ENCODE data around the gene USP11.
A peak's percentile ranks its signal among the peaks of the same experiment; 100 is the strongest.

Gene USP11

DNA sequence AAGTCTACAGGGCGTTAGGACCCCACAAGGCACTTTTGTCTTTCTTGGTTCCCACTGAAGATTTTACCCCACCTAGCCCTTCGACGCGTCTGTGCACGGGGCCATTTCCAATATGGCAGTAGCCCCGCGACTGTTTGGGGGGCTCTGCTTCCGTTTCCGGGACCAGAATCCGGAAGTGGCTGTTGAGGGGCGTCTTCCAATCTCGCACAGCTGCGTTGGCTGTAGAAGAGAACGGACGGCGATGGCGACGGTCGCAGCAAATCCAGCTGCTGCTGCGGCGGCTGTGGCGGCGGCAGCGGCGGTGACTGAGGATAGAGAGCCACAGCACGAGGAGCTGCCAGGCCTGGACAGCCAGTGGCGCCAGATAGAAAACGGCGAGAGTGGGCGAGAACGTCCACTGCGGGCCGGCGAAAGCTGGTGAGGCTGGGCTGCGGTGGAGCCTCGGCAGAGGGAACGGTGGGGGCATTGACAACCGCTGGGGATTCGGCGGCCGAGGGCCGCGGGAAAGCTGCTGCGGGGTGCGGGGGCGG lies at the start of gene USP11:
Gene USP11, plus strand, starts transcription at position 207 of the 530 bp plus-strand sequence. Its CDS starts 35 bp downstream, at position 242.
- DNase-seq = peak; percentile 76

DNA sequence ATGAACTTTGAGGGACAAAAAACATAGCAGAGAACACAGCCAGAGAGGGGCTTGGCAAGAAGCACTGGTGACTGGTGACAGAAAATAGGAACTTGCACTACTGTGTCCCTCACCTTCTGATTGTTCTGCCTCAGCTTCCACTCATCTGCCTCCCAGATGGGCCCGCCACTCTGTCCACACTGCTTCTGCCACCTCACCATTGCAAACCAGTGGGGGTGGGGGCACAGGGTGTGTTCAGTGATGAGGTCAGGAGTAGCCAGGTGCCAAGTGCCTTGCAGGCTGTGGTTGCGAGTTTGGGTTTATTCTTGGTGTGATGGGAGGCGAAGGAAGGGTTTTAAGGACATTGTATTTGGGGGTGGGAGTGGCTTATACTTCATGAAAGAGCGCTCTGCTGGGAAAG lies 48.3 kb upstream of the USP11 start:
- DNase-seq = no peak

DNA sequence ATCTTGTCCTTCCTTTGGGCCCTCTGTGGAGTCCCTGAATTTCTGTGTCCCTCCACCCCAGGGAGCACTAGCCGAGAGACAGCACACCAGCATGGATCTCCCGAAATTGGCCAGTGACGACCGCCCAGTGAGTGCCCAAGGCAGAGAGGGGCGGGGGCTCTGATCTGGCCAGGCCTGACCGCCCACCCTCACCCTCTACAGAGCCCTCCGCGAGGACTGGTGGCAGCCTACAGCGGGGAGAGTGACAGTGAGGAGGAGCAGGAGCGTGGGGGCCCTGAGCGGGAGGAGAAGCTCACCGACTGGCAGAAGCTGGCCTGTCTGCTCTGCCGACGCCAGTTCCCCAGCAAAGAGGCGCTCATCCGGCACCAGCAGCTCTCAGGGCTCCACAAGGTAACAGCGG lies 47.6 kb upstream of the USP11 start:
- DNase-seq = no peak

DNA sequence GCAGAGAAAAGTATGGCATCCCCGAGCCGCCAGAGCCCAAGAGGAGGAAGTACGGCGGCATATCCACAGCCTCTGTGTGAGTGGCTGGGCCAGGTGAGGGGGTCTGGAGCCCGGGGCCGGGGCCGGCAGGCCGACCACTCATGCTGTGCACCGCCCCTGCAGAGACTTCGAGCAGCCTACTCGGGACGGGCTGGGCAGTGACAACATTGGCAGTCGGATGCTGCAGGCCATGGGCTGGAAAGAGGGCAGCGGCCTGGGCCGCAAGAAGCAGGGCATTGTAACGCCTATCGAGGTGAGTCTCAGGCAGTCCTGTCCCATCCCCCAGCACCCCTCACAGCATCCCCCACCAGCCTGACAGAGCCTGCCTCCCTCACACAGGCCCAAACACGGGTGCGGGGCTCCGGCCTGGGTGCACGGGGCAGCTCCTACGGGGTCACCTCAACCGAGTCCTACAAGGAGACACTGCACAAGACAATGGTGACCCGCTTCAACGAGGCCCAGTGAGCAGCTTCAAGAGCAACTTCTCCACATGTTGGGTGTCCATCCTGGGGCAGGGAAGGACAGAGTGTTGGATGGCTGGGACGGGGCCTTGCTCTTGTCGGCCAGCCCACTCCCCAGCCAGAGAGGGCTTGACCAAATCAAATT lies 46.6 kb upstream of the USP11 start:
- no peak for DNase-seq

DNA sequence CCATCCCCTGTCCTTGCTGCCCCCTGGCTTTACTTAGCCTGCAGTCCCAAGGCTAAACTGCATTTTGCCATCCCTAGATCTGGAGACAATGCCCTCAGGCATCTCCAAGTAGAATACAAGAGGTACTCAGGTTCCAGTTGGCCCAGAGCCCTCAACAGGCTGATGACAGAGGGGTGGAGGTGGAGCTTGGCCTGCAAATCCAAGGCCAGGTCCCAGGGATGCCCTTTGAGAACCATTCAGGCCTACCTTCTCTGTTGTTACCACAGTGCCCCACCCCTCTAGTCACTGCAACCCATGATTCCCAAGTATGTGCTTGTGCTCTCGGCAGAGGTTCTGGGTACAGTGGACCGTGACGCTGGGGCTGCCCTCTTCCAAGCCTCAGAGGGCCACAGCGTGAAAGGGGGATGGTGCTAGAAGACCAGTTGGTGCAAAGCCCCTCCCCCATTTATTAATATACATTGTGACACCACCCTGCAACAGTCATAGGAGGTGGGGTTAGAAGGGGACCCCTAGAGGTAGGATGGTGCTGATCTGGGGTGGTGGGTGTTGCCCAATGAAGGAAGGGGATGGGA lies 45.6 kb upstream of the USP11 start:
- DNase-seq = no peak

DNA sequence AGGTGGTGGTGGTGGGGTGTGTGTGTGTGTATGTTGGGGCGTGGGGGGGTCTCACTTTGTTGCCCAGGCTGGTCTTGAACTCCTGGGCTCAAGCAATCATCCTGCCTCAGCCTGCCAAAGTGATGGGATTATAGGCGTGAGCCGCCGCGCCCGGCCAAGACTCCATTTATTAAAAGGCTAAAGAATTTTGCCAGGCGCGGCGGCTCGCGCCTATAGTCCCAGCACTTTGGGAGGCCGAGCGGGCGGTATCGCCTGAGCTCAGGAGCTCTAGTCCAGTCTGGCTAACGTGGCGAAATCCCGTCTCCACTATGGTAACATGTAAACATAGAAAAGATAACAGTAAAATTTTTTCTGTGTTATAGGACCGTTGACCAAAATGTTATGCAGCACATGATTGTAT lies 42.9 kb upstream of the USP11 start:
- no peak for DNase-seq

DNA sequence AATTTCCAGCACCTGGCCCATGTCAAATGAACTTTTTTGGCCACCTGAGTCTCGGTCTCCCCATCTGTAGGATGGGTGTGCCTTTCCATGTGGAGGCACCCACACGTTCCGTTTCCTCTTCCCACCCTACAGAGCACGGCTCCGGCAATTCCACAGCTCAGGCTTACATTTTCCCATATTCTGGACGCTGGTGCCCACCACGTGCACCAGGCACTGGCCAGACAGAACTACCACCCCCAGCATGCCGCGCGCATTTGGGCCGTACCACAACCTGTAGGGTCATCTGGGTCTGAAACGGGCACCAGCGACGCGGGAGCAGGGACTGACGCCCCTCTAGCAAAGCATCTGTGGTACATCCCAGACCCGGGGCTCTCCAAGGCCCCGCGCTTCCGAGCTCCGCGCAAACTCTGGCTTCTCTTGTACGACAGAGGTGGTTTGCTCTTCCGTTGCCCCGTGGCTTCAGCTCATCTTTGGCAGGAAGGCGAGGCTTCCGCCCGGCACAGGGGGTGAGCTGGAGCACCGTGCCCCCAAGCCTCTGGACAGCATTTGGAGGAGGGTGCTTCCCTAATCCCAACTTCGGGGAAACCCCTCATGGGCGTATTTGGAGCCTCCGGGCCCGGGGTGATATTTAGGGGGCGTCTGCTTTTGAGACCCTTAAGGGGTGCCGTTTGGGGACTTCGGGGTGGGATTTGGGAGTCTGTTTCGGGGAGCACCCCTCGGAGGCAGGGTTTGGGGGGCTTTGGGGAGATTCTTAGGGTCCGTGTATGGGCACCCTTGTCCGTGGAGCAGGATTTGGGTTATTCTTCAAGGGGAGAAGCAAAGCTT lies 42.2 kb upstream of the USP11 start:
- DNase-seq = peak; percentile 89

DNA sequence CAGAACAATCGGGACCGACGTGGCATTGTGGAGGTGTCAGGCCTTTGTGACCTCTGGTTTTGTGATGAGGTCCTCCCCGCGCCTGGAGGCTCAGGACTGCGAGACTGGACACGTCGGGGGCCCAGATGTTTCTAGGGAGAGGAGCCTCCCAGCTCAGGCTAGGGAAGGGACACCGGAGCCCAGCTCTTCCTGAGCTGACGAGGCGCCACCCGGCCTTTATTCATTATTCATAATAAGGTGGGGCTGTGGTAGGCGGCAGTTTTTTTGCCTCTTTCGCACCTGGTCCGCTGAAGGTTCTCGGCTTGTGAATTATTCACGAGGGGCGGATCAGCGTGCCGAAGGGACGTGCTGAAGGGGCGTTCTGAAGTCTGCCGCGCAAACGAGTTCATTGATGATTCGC lies 41.5 kb upstream of the USP11 start:
- DNase-seq = peak; percentile 71

DNA sequence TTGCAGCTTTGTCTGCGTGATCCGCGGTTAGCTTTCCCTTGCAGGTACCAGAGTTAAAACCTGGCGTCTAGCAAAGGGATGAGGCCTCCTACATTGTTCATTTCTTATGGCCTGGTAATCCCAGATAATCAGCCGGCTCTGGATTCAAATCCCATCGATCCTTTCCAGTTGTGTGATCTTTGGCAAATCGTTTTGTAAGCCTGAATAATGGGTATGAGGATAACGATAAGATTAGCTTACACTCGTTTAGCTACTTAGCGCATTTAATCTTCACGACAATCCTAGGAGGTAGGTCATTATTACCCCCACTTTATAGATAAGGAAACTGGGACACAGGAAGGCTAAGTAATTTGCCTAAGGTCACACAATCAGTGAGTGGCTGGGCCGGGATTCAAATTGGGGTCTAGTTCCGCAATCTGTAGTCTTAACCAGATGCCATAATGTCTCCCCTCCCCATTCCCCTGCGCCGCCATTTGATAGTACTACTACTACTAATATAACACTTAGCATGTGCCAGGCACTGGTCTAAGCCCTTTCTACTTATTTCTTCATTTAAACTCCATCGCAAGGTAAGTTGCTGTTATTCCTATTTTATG lies 40.9 kb upstream of the USP11 start:
- DNase-seq = no peak

DNA sequence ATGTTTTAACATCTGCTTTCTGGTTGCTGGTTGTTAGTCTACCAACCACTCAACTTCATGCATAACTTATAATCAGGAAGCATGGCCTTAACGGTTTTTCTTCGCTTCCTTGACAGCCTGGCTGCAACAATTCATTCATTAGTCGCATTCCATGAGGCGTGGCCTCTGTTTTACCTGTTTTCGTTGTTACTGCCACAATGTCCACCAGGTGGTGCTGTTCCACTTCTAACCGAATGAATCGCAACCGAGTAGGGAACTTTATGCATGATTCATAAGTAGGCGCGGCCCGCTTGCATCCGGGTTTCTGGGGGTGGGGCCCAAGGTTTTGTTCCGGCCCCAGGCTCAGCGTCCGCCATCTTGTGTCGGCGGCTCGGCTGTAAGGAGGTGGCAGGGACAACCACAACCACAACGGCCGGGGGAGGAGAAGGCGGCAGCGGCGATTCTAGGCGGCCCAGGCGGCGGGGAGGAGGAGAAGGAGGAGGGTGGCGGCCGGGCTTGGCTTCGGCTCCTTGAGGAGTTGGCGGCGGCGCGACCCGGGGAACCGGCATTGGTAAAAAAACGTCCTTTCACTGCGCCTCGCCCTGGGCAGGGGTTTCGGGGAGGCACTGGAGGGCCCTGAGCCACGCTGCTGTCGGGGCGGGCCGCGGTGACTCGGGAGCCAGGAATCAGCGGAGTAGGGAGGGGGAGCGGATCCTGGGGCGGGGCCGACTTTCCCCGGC lies 39.2 kb upstream of the USP11 start, which contains the start of gene UBA1:
Gene UBA1, plus strand, starts transcription at position 355 of the 719 bp plus-strand sequence. CDS start 4,974 bp downstream, outside the sequence.
- peak; percentile 98 for DNase-seq

DNA sequence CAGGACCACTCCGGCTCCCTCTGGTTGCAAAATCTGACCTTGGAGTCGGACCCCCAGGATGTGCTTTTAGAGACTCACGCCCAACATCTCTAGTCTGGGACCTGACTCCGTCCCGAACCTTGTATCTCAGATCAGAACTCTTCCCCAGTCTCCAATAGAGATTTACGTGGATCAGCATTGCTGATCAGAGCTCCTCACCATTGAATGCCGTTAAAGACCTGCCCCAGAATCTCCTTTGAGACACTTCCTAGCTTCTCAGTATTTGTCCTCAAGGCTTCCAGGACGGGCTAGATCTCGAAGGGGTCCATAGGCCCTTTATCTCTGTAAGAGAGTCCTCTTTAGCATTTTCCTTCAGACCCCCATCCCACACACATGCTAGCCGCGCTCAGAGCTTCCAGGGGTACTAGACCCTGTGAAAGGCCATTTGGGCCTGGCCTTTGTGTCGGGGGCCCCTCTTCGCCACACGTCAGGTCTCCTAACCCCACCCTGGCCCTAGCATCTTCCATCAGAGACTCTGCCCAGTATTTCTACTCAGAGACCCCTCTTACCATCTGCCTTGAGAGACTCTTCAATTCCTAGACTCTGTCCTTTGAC lies 38.5 kb upstream of the USP11 start:
- DNase-seq = no peak

DNA sequence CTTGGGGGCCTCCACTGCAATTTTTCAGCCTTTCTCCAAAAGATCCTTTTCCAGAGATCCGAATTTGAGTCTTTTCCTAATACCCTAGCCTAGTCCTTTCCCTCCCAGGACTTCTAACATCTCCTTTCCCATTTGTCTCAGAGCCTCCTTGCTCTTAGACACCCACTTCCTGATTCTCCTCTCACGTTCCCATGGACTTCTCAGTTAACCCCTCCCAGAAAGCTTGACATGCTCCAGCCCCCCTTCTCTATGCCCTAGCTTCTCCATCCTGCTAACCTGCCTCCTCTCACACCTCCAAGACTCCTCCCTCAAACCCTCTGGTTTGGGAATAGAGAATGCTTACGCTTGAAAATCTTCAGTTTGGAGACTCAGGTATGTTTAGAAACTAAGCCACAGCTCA lies 36.7 kb upstream of the USP11 start:
- DNase-seq = no peak

DNA sequence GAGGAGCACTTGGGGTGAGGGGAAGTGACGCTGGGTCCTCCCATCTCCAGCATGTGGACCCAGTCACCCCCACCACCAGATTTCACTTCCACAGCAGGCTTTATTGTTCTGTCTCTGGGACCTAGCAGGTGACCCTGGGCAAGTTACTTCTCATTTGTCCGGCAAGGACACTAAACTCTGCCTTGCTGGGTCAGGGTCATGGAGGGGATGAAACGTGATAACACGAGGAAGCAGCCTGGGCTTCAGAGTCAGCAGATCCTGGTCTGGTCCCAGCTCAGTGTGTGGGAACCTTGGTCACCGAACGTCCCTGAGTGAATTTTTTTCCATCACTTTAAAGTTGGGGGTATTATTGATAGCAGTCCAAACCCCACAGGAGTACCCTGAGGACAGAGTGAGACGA lies 35.3 kb upstream of the USP11 start:
- no peak for DNase-seq

DNA sequence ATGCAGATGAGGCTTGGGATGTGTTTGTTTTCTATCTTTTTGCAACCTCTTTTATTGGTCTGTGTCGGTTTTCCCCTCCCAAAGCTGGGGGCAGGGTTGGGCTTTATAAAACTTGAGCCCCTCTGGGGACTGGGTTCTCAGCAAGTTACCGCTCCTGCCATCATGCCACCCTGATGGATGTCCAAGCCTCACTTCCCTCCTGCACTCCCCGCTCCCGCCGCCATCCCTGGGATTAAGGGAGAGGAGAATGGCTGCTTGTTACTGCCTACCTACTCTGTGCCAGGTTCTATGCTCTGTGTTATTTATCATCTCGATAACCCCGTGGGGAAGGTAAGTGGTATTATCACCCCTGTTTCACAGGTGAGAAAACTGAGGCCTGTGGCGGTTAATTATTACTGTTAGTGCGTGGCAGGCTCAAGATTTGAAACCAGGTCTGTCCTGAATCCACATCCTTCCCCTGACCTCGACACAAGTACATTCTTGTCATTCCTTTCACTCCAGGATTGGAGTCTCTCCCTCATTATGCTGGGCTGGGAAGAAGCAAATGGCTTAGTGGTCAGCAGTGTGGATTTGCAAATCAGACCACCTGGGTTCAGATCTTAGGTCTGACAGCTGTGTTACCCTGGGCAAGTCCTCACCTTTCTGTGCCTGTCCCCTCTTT lies 34.7 kb upstream of the USP11 start:
- no peak for DNase-seq

DNA sequence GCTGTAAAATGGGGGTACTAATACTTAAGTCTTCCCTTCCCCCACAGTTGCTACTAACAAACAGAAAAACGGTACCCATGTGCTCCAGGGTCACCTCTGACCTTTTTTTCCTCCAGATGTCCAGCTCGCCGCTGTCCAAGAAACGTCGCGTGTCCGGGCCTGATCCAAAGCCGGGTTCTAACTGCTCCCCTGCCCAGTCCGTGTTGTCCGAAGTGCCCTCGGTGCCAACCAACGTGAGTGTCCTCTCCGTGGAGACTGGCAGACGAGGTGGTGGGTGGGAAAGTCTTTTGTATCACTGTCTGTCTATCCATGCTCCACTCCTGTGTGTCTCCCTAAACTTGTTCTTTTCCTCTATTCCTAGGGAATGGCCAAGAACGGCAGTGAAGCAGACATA lies 34.1 kb upstream of the USP11 start:
- no peak for DNase-seq

DNA sequence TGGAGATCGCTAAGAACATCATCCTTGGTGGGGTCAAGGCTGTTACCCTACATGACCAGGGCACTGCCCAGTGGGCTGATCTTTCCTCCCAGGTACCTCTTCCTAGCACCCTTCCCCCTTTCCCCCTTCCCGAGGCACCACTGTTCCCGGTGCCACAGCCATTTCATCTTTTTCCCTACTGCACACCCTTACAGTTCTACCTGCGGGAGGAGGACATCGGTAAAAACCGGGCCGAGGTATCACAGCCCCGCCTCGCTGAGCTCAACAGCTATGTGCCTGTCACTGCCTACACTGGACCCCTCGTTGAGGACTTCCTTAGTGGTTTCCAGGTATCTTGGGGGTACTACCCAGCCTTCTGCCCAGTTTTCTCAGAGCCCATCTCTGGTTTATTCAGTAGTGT lies 33.5 kb upstream of the USP11 start:
- no peak for DNase-seq

DNA sequence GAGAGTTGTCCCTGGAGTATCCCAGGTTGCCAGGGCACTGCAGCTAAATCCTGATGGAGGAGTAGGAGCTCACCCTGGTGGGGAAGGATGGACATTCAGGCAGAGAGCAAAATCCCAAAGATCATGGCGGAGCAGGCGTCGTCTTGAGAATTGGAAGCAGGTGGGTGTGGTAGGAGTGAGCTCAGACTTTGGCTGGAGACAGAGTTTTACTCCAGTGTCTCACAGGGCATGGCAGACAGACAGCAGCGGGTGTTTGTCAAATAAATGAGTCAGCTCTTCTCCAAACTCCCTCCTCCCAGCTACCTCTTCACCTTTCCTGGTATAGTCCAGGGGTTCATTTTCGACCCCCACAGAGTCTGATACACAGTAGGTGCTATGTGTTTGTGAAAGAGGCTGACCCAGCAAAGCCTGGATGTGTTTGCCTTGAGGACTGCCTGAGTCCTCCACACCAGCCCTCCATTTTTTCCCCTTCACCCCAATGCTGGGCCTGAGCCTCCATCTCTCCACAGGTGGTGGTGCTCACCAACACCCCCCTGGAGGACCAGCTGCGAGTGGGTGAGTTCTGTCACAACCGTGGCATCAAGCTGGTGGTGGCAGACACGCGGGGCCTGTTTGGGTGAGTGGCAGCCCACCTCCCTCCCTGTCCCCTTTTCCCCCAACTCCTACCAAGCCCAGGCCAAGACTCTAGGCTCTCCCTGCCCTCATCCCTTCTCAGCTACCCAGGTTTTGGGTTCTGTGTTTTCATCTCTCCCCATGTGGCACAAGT lies 32.2 kb upstream of the USP11 start:
- no peak for DNase-seq

DNA sequence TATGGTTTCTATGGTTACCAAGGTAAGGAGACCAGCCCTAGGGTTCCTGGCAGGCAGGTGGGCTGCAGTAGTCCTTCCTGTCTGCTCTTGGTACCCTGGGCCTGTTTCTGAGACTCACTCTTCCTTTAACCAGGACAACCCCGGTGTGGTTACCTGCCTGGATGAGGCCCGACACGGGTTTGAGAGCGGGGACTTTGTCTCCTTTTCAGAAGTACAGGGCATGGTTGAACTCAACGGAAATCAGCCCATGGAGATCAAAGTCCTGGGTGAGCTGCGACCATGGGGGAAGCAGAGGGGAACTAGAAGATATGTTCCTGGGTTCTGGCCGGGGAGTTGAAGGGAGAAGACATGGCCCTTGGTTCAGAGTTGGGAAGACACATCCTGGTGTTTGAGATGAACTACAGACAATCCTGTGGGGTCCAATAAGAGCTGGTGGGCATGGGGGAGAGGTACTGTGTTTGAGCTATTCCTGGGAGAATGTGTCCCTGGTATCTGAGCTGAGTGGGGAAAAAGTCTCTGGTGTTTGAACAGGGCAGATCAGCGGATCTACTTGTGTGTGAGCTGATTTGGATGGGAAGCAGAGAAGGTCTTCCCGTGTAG lies 31.4 kb upstream of the USP11 start:
- no peak for DNase-seq

DNA sequence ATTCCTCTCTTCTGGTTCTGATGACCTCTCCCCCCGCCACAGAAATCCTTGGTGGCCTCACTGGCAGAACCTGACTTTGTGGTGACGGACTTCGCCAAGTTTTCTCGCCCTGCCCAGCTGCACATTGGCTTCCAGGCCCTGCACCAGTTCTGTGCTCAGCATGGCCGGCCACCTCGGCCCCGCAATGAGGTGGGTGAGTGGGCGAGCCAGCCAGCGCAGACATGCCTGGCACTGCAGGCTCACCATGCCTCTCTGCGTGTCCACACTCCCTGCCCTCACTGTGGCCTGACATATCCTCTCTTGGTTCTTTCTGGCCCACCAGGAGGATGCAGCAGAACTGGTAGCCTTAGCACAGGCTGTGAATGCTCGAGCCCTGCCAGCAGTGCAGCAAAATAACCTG lies 30.5 kb upstream of the USP11 start:
- no peak for DNase-seq

DNA sequence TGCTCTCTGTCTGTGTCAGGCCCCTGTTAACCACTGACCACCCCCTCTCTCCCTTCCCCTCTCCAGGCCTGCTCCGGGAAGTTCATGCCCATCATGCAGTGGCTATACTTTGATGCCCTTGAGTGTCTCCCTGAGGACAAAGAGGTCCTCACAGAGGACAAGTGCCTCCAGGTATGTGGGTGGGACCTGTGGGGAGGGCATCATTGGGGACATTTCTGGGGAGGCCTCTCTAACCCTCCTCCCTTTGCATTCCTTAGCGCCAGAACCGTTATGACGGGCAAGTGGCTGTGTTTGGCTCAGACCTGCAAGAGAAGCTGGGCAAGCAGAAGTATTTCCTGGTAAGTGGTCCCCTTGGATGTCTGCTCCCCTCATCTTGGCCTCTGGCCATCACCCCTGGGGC lies 29.9 kb upstream of the USP11 start:
- DNase-seq = no peak

DNA sequence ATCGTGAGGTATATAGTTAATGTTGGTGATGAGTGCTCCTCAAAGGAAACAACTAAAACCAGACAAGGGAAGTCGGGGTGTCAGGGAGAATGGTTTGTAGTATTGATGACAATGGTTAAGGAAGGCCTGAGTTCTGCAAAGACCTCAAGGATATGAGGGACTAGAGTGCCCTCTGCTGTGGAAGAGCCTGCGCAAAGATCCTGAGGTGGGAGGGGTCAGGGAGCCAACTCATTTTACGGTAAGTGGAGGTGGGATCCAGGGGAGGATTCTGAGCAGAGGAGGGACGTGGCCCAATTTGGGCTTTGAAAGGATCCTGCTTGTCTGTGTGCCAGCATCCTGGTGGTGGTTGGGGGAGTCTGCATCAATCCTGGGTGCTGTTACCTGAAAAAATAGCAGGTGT lies 27.8 kb upstream of the USP11 start:
- DNase-seq = no peak

Measured in activated CD8-positive, alpha-beta memory T cell treated with anti-CD3 and anti-CD28 coated beads for 24 hours (primary cell).